K562 (cell line): ENCODE data around the gene NR6A1. TPM values are rescaled to one million over a fixed set of nuclear protein-coding genes. Genes with fewer than 3 reads are reported as not detected.

Experiments used
- ARID1B ChIP-seq: fragments of 450-650 bp; IDR thresholded peaks from 2 replicates; pipeline ENCODE4 v1.6.1; 2016; ENCODE audit warnings: antibody characterized with exemption, mild to moderate bottlenecking, inconsistent platforms
- CBFA2T3 ChIP-seq: fragments of 450-650 bp; IDR thresholded peaks from 2 replicates; pipeline ENCODE4 v1.6.1; 2017
- E2F3 ChIP-seq: fragments of 250-450 bp; sonication (Bioruptor Pico); IDR thresholded peaks from 2 replicates; pipeline ENCODE4 v1.4.0; 2020; ENCODE audit warnings: mild to moderate bottlenecking
- EHMT2 ChIP-seq: fragments of 450-650 bp; IDR thresholded peaks from 2 replicates; pipeline ENCODE4 v1.6.1; 2018; ENCODE audit warnings: antibody characterized with exemption
- FOXJ3 ChIP-seq: sonication (generic); formaldehyde crosslinking; IDR thresholded peaks from 2 replicates; pipeline ENCODE4 v1.4.0; 2020; ENCODE audit warnings: mild to moderate bottlenecking, missing genetic modification reagents
- MGA ChIP-seq: fragments of 450-650 bp; IDR thresholded peaks from 2 replicates; pipeline ENCODE4 v1.6.1; 2016; ENCODE audit warnings: mild to moderate bottlenecking, moderate library complexity
- NFYB ChIP-seq: IDR thresholded peaks from 2 replicates; pipeline ENCODE4 v1.6.1; 2011; ENCODE audit warnings: mild to moderate bottlenecking, moderate library complexity; ENCODE audit not compliant: insufficient read length; ENCODE audit errors: extremely low read depth
- POLR2AphosphoS5 ChIP-seq: IDR thresholded peaks from 2 replicates; pipeline ENCODE4 v1.6.1; 2011; ENCODE audit warnings: mild to moderate bottlenecking, low read depth, low read length, moderate library complexity; ENCODE audit not compliant: control insufficient read depth, insufficient read depth
- POLR2B ChIP-seq: fragments of 450-650 bp; IDR thresholded peaks from 2 replicates; pipeline ENCODE4 v1.6.1; 2018; ENCODE audit warnings: low read depth; ENCODE audit not compliant: partially characterized antibody
- RBM22 ChIP-seq: fragments of 200-400 bp; formaldehyde crosslinking; IDR thresholded peaks from 2 replicates; pipeline ENCODE4 v1.6.1; 2018; ENCODE audit warnings: low read length, low read depth; ENCODE audit not compliant: poor library complexity, severe bottlenecking
- SMARCA4 ChIP-seq: fragments of 450-650 bp; IDR thresholded peaks from 2 replicates; pipeline ENCODE4 v1.6.1; 2016
- TAL1 ChIP-seq: fragments of 450-650 bp; IDR thresholded peaks from 2 replicates; pipeline ENCODE4 v1.6.1; 2016; ENCODE audit warnings: mild to moderate bottlenecking
- TEAD4 ChIP-seq, 2 experiments: sonication (generic) in 1 of 2; formaldehyde crosslinking in 1 of 2; IDR thresholded peaks; 2 replicates each; pipeline versions ENCODE4 v1.6.1 to v1.8.0; 2012 to 2022; ENCODE audit warnings: borderline replicate concordance in 1 of 2, inconsistent platforms in 1 of 2, low read length in 1 of 2, mild to moderate bottlenecking in 1 of 2, missing genetic modification reagents in 1 of 2
- USF2 ChIP-seq: sonication (generic); formaldehyde crosslinking; IDR thresholded peaks from 2 replicates; pipeline ENCODE4 v1.5.0; 2020; ENCODE audit warnings: missing genetic modification reagents
- polyA plus RNA-seq, 8 experiments: library from polyadenylated mRNA; depleted of rRNA in 4 of 8; stranded (reverse) in 5 of 8; unstranded in 3 of 8; fragments of >200 nt; fragmentation: Nextera tagmentation in 2 of 8; fragmentation: Illumina TruSeq in 1 of 8; extraction: Ambion mirVana in 2 of 8; extraction: Trizol in 1 of 8; gene quantifications; 2 replicates each; pipeline versions ENCODE4 v1.2.1 to v1.2.3, GENCODE V29; 2011 to 2014; ENCODE audit warnings: inconsistent platforms in 1 of 8, missing spikeins in 1 of 8
- total RNA-seq, 7 experiments: library from RNA; depleted of rRNA in 6 of 7; stranded (reverse); fragments of >200 nt in 6 of 7; fragmentation: Illumina TruSeq in 2 of 7; extraction: Trizol in 2 of 7; gene quantifications; 2 replicates each; pipeline versions ENCODE4 v1.2.1 to v1.2.3, GENCODE V29; 2011 to 2021; ENCODE audit warnings: low replicate concordance in 1 of 7

NR6A1 gene
- total and polyA plus RNA-seq, 9 of the 15 experiments (the other 6 are each of a cell fraction or from before 2014, with no cell fraction given), result 9.7 to 55.4 (median 28.3) TPM

GRCh38 chr9:124742940-124743339 is 28.2 kb downstream of the NR6A1 start (continued):
- TF ChIP-seq E2F3 (CRISPR knock-in tag) (no peak), TEAD4 (IDR thresholded peaks at IDR 0.05; ENCODE audit: low read length) (peak; percentile 66), TEAD4 (CRISPR knock-in tag; IDR thresholded peaks at IDR 0.05; ENCODE audit: borderline replicate concordance) (no peak), ARID1B (peak; percentile 68), EHMT2 (no peak), CBFA2T3 (peak; percentile 82), TAL1 (peak; percentile 60), MGA (peak; percentile 26; the same call in 1 of the 2 replicates), POLR2AphosphoS5 (peak; percentile 56; the same call in 1 of the 2 replicates), SMARCA4 (peak; percentile 16), NFYB (peak; percentile 42), POLR2B (no peak), FOXJ3 (CRISPR knock-in tag) (no peak), RBM22 (no peak), USF2 (CRISPR knock-in tag) (no peak)
